ACHN (cell line): Measurements from ENCODE around the gene AKR1C4.
"Not testable (repeated sequence)": the region's sequence is repeated elsewhere in the genome, so short reads cannot be mapped to it uniquely, and the experiment has no call there.

ENCODE experiments used
- DNase-seq: peaks from one replicate; pipeline ENCODE4 v3.0.0-alpha.2; 2015
- in situ Hi-C: cut with HindIII; loops from 2 replicates; pipeline ENCODE4 v1.10.0; 2017; ENCODE audit warnings: low sequenced_read_pairs, low pct_ligation_motif_present, low pct_unique_long_range_greater_than_20kb

Gene AKR1C4

GRCh38 chr10:5195727-5196374 is 786 bp upstream of the AKR1C4 start:
- DNase-seq, result no peak
- in situ Hi-C loops, result no loop called here

- DNase-seq, result no peak
- in situ Hi-C loops, result no loop called here
These were observed 1.7 kb downstream of the AKR1C4 start for GRCh38 chr10:5198386-5198785.

DNA sequence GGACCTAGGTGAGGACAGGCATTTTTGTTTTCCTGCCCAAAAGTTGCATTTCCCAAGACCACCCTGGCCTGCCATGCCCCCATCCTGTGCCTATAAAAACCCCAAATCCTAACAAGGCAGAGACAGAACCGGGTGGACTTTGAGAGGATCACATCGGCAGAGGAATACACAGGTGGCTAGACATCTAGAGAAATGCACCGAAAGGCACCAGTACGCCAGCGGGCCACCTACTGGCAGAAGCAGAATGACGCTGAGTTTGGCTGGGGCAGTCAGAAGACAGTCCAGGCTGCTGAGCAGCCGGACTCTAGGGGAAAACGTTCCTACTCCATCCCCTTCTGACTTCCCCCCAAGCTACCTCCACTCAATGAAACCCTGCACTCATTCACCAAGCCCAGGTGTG is 2.8 kb downstream of the AKR1C4 start:
- DNase-seq, result no peak

DNA sequence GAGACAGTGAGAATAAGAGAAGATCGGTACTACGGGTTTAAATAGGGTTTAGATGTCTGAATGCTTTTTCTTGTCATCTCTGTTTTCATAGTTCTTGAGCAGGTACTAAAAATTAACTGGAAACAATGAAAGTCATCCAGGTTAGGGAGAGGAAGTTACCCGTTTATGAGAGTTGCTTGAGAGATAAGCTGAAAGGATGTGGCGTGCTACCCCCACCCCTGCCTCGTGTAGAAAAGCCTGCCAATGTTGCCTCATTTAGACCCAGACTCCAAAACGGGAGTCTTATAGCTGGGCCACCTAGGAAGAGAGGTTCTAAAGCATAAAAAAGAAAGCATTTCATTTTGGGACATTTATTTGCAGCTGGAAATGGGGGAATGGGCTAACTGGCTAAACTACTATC is 10.2 kb downstream of the AKR1C4 start:
- no peak for DNase-seq
- in situ Hi-C loops, result no loop called here

More for the DNA sequence above, 2.8 kb downstream of the AKR1C4 start:
- in situ Hi-C loops, result no loop called here

DNA sequence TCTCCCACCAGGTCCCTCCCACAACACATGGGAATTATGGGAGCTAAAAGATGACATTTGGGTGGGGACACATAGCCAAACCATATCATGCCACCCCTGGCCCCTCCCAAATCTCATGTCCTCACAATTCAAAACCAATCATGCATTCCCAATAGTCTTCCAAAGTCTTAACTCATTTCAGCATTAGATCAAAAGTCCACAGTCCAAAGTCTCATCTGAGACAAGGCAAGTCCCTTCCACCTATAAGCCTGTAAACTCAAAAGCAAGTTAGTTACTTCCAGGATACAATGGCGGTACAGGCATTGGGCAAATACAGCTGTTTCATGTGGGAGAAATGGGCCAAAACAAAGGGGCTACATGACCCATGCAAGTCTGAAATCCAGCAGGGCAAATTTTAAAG is 13.1 kb downstream of the AKR1C4 start:
- in situ Hi-C loops, result not testable (repeated sequence)

DNA sequence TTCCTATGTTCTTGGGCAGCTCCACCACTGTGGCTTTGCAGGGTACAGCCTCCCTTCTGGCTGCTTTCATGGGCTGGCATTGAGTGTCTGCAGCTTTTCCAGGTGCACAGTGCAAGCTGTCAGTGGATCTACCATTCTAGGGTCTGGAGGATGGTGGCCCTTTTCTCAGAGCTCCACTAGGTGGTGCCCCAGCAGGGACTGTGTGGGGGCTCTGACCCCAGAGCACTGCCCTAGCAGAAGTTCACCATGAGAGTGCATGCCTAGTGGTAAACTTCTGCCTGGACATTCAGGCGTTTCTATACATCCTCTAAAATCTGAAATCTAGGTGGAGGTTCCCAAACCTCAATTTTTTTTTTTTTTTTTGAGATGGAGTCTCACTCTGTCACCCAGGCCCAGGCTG is 13.6 kb downstream of the AKR1C4 start:
- in situ Hi-C loops, DNase-seq: not testable (repeated sequence)

More for the DNA sequence above, 13.1 kb downstream of the AKR1C4 start:
- DNase-seq, result not testable (repeated sequence)

- in situ Hi-C loops, result no loop called here
- DNase-seq, result no peak
These were observed 15.3 kb downstream of the AKR1C4 start for GRCh38 chr10:5211696-5212536.

- in situ Hi-C loops, result no loop called here
- DNase-seq, result no peak
These were observed 20.2 kb downstream of the AKR1C4 start for GRCh38 chr10:5216801-5217200.

DNA sequence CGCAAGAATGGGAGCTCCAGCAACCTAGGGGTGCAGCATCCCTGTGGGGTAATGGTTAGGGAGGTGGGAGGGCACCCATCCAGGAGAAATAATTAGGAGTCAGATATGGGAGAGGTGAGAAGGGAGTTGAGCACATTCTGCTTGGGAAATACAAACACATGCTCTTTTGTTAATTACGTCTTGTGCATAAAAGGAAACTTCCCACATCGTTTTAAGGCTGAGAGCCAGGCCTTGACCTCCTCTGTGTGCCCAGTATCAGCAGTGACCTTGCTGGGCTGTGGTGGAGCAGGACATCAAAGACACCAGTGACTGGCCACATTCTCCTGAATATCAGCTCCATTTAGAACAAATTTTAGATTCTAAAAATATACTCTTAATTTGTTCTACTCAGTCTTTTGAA is 22.6 kb downstream of the AKR1C4 start:
- in situ Hi-C loops, result no loop called here
- DNase-seq, result no peak

- in situ Hi-C loops, DNase-seq: not testable (repeated sequence)
These were observed 26.3 kb downstream of the AKR1C4 start for GRCh38 chr10:5222942-5223341.

DNA sequence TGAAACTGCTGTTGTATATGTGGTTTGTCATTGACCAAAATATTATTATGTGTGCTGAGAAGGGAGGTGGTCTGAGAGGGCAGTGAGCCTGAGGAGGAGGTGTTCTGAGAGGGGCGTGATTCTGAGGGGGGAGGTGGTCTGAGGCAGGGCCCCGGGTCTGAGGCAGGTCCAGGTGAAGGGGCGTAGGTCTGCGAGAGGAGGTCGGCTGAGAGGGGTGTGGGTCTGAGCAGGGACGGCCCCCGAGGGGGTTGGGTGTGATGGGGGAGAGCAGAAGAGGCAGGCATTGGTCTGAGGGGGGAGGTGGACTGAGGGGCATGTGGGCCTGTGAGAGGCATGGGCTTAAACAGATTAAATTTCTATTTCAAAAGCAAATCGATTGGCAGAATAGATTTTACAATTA is 32.4 kb downstream of the AKR1C4 start:
- in situ Hi-C loops, result no loop called here
- no peak for DNase-seq

DNA sequence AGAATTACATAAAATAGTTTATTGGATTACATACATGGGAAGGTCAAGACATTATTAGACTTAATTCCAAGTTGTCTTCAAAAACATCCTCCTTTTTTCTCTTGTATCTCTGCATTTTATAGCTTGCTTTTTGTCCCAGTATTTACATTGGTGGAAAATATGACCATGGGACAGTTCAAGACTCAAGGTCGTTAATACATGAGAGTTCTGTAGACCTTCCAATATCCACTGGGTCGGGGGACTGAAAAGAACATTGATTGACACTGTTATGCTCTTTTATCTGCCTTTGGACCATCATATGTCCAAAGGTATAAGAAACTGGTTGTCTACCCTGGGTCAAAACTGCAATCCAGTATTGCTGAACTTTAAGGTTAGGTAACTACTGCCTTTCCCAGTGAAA is 36.7 kb downstream of the AKR1C4 start:
- no peak for DNase-seq
- in situ Hi-C loops, result no loop called here

- DNase-seq, result no peak
These were observed 37.6 kb downstream of the AKR1C4 start for GRCh38 chr10:5234106-5234860.

DNA sequence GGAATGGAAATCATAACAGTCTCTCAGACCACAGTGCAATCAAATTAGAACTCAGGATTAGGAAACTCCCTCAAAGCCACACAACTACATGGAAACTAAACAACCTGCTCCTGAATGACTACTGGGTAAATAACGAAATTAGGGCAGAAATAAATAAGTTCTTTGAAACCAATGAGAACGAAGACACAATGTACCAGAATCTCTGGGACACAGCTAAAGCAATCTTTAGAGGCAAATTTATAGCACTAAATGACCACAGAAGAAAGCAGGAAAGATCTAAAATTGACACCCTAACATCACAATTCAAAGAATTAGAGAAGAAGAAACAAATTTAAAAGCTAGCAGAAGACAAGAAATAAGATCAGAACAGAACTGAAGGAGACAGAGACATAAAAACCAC is 40.9 kb downstream of the AKR1C4 start:
- in situ Hi-C loops, result not testable (repeated sequence)

More at GRCh38 chr10:5234106-5234860, 37.6 kb downstream of the AKR1C4 start:
- in situ Hi-C loops, result no loop called here

DNA sequence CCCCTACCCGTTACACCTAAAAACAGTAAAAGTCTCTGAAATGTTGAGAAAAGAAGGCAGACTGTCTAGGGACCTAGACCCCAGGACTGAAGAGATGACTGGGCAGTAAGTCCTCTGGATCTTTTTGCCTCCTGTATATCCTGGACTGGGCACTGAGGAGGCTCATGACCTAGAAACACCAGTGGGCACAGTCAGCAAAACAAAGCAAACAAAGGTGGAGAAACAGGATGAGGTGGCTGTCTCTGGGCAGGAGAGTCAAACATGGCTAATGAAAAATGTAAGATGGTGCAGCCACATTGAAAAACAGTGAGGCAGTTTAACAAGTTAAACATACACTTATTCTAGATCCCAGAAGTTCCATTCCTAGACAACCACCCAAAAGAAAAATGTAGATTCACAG is 45.9 kb downstream of the AKR1C4 start:
- in situ Hi-C loops, result no loop called here
- DNase-seq, result no peak

More for the DNA sequence above, 40.9 kb downstream of the AKR1C4 start:
- DNase-seq, result not testable (repeated sequence)

DNA sequence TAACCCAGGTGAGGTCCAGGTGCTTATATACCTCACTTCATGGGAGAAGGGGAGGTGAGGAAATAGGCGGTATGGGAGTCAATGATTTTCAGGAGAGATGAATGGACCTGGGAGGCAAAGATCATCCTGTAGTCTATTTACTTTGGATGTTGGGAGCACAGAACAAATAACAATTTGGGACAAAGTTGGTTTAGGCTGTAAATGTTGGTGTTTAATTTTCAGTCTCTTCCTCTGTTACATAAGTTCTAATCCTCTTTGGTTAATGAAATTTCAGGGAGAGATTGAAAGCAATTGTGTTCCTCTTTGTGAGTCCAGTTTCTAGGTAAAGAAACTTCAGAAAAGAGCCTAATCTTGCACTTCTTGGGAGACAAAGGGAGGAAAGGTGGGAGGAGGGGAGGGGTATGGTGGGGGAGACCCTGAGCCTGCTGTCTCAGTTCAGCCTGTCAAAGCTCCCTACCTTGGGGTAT is 46.9 kb downstream of the AKR1C4 start:
- in situ Hi-C loops, result no loop called here
- no peak for DNase-seq

DNA sequence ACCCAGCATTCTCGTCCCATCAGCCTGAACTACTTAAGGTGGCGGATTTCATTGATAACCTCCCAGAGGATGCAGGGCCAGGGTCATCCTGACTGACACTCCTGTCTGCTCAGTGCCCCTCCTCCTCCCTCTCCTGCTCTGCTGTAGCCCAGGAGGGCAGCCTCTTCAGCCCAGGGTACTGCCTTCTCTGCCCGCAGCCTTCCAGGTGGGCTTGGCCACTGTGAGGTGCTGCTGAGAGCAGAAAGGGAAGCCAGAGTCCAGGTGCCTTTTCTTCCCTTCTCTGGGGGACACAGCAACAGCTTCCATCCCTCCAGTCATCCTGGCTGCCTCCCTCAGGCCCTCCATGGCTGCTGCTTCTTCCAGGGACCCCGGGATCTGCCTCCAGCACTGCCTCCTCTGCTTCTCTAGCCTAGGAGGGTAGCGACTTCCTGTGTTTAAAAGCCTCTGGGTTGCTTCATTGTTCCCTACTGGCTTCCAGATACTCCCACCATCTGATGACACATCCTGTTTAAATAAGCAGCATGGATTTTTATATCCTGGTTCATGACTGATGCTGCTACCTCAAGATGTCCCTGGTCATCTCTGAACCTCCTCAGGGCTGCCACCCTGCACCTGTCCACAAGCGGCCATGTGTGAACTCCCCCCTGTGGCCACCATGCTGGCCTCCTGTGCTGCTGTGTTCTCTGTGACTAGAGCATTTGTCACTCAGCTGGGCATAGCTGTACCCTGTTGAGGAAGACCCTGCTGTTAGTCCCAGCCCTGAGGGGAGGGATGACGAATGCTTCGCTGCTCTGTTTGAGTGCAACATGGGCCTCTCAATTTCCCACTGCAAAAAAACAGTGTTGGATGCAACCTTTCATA is 55.8 kb downstream of the AKR1C4 start:
- in situ Hi-C loops, result no loop called here
- no peak for DNase-seq

DNA sequence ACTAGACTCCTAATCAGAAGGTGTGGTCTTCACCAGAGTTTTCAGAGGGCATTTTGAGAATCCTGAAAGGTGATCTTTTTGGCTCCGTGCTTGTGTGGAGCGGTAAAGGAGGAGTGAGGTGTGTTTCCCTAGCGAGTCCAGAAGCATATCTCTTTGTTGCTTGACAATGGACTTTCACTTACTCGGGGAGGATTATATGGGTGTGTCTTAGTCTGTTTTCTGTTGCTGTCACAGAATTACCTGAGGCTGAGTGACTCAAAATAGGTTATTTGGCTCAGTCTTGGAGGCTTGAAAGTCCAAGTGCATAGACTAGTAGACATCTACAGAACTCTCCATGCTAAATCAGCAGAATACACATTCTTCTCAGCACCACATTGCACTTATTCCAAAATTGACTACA is 57.9 kb downstream of the AKR1C4 start:
- in situ Hi-C loops, result no loop called here
- no peak for DNase-seq
